Measurements from ENCODE around the gene CILP2. TPM values are rescaled to one million over a fixed set of nuclear protein-coding genes. Genes with fewer than 3 reads are reported as not detected.
A peak's percentile ranks its signal among the peaks of the same experiment; 100 is the strongest.

CILP2 gene
- total and polyA plus RNA-seq, 12 donors: 0.07 to 0.61 (median 0.21) TPM; not detected in 2

GRCh38 chr19:19490214-19490968 lies 47.7 kb upstream of the CILP2 start:
- no peaks in the 10 kb centered on the region for H3K9me3 ChIP-seq
- DNase-seq: peak; percentile 57 to 85
- H3K27ac ChIP-seq: peak overlapping the region in 9 of 10 donors; percentile 67 to 91 (median 82)
- TF ChIP-seq CTCF (IDR thresholded peaks at IDR 0.05): peak; percentile 77 to 93 (median 86)
- peaks cover 0 to 60% (median 16%) of the 10 kb centered on the region in 9 donors for H3K36me3 ChIP-seq
- H3K4me3 ChIP-seq: peak overlapping the region in 4 of 10 donors; percentile 2 to 30 (median 23)
- peak; percentile 34 to 71 (median 57) for ATAC-seq
- peaks cover 16 to 53% (median 41%) of the 10 kb centered on the region in 9 donors for H3K4me1 ChIP-seq
- intact Hi-C loops (cut with DNase I): loop anchor here (1.0 to 10.0 kb wide), 4 partner anchors 123 to 296 kb away; partner anchors contain the start of genes BORCS8 (in 1 of the 10) and RFXANK (in 1 of the 10)
- no peaks in the 10 kb centered on the region for H3K27me3 ChIP-seq
- 27 to 29% methylated on average over 20 of the region's 20 CpGs for WGBS, 2 donors

GRCh38 chr19:19491321-19492025 lies 46.6 kb upstream of the CILP2 start:
- Histone ChIP-seq H3K27me3 (no peaks in the 10 kb centered on the region), H3K36me3 (peaks cover 0 to 65% (median 25%) of the 10 kb centered on the region in 9 donors), H3K9me3 (no peaks in the 10 kb centered on the region), H3K27ac (no peak overlapping the region), H3K4me1 (peaks cover 16 to 43% (median 34%) of the 10 kb centered on the region in 9 donors), H3K4me3 (no peak overlapping the region)
- intact Hi-C loops (cut with DNase I): loop anchor here in 8 of 10 donors (2.0 to 10.0 kb wide), 3 partner anchors 124 to 297 kb away; partner anchors contain the start of genes BORCS8 (in 1 of the 8) and RFXANK (in 1 of the 8)
- DNase-seq: no peak
- no peak for ATAC-seq
- 82 to 86% methylated on average over 15 of the region's 15 CpGs for WGBS, 2 donors
- no peak for TF ChIP-seq CTCF (IDR thresholded peaks at IDR 0.05)

GRCh38 chr19:19492026-19492610 lies 45.9 kb upstream of the CILP2 start:
- H3K4me1 ChIP-seq: peaks cover 16 to 37% (median 34%) of the 10 kb centered on the region in 9 donors
- H3K9me3 ChIP-seq: no peaks in the 10 kb centered on the region
- H3K27ac ChIP-seq: no peak overlapping the region
- intact Hi-C loops (cut with DNase I): loop anchor here in 3 of 10 donors (5.0 to 10.0 kb wide), 2 partner anchors 125 to 297 kb away; partner anchors contain the start of genes BORCS8 (in 1 of the 3) and RFXANK (in 1 of the 3)
- DNase-seq (no peak), ATAC-seq (peak in 1 of 8 donors; percentile 5)
- 87% methylated on average over 21 of the region's 21 CpGs for WGBS, 2 donors
- peaks cover 0 to 65% (median 32%) of the 10 kb centered on the region in 9 donors for H3K36me3 ChIP-seq
- TF ChIP-seq CTCF (IDR thresholded peaks at IDR 0.05): no peak
- no peaks in the 10 kb centered on the region for H3K27me3 ChIP-seq
- H3K4me3 ChIP-seq: no peak overlapping the region
